GM19463 (cell line): Measurements from ENCODE around the gene MIEN1.
A peak's percentile ranks its signal among the peaks of the same experiment; 100 is the strongest.
"Not testable (repeated sequence)": the region's sequence is repeated elsewhere in the genome, so short reads cannot be mapped to it uniquely, and the experiment has no call there.

Experiments
- ATAC-seq: cut with Tn5 transposase; IDR thresholded peaks from one replicate; pipeline ENCODE4 v1.9.1; 2021; ENCODE audit warnings: mild to moderate bottlenecking, moderate library complexity; ENCODE audit not compliant: unreplicated experiment

Gene MIEN1

DNA sequence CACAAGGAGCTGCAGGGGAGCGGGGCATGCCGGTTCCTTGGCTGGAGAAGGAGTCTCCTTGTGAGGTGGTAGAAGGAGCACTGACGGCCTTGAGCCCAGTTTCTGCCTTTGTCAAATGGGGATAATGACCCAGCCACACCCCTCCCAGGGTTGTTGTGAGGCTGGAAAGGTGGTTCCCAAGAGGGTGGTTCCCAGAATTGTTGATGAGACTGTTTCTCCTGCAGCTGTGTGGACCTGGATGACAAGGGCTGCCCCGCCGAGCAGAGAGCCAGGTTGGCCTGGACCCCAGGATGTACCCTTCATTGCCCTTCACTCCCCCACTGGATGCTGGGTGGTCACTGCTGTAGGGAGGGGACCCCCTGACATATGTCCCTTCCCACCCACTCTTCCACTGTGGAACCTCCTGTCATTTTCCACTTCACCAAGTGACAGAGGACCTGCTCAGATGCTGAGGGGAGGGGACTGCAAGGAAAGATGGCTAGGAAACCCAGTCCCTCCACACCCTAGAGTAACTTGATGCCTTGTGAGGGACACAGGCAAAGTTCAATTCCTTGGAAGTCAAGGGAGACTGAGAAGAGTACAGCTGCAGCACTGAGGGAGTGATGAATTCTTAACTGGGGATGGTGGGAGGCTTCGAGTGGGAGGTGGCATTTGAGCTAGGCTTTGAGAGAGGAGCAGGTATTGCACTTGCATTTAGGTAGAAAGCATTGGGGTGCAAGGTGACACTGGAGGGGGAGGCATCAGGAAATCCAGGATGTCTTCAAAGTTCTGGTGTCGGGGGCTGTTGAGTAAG is 10.6 kb downstream of the MIEN1 start:
- ATAC-seq = no peak

DNA sequence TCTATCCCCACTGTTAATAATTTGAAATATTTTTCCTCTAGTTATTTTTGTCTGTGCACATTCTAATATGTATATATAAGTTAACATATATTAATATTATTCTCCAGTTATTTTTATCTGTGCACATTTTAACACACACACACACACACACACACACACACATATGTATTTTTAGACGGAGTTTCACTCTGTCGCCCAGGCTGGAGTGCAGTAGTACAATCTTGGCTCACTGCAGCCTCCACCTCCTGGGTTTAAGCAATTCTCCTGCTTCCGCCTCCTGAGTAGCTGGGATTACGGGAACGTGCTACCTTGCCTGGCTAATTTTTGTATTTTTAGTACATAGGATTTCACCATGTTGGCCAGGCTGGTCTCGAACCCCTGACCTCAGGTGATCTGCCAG is 12.7 kb downstream of the MIEN1 start:
- ATAC-seq = no peak

DNA sequence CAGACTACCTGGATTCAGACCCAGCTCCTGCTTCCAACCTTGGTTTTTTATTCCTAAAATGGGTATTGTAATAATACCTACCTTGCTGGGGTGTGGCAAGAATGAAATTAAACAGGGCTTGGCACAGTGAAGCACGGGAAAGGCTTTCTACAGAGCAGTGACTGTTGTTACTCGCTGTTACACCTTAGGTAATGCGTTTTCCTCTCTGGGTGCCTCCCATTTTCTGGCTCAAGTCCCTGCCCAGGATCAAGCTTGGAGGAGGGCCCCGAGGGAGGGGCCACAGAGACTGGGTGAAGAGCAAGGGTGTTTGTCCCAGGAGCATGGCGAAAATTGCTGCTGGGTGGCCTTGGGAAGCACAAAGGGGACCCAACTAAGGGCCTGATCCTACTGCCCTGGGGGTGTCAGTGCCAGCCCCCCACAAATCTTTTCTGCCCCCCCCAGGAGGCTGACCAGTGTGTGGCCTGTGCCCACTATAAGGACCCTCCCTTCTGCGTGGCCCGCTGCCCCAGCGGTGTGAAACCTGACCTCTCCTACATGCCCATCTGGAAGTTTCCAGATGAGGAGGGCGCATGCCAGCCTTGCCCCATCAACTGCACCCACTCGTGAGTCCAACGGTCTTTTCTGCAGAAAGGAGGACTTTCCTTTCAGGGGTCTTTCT is 13.3 kb downstream of the MIEN1 start:
- no peak for ATAC-seq

DNA sequence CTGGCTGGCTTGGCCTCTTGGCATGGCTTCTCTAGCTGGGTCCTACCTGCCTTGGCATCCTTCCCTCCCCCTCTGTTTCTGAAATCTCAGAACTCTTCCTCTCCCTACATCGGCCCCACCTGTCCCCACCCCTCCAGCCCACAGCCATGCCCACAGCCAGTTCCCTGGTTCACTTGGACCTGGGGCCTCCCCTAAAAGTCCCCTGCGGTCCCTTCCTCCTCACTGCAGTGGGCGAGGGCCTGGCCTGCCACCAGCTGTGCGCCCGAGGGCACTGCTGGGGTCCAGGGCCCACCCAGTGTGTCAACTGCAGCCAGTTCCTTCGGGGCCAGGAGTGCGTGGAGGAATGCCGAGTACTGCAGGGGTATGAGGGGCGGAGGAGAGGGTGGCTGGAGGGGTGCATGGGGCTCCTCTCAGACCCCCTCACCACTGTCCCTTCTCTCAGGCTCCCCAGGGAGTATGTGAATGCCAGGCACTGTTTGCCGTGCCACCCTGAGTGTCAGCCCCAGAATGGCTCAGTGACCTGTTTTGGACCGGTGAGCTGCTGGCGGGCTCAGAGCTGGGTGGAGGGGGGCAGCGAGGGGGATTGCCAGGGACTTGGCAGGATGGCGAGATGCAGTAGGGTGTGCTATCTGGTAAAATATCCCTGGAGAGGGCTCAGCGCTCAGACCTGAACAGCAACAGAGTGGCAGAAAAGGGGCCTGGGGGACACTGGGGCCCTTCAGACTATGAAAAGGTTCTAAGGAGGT is 14.1 kb downstream of the MIEN1 start:
- no peak for ATAC-seq

DNA sequence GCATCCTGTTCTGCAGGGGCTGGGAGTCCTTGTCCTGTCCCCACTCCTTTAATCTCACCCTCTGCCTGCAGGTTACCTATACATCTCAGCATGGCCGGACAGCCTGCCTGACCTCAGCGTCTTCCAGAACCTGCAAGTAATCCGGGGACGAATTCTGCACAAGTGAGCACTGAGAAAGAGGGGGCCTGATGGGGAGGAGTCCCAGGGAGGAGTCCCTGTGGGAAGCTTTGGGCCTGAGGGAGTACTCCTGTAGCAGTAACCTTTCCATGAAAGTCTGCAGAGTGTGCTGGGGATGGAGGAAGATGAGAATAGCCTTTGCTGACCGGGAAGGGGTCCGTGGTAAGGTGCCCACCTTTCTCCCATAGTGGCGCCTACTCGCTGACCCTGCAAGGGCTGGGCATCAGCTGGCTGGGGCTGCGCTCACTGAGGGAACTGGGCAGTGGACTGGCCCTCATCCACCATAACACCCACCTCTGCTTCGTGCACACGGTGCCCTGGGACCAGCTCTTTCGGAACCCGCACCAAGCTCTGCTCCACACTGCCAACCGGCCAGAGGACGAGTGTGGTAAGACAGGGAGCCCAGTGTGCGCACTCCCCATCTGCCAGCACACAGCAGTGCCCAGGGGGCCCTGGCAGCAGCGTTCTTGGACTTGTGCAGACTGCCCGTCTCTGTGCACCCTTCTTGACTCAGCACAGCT is 14.8 kb downstream of the MIEN1 start:
- no peak for ATAC-seq

DNA sequence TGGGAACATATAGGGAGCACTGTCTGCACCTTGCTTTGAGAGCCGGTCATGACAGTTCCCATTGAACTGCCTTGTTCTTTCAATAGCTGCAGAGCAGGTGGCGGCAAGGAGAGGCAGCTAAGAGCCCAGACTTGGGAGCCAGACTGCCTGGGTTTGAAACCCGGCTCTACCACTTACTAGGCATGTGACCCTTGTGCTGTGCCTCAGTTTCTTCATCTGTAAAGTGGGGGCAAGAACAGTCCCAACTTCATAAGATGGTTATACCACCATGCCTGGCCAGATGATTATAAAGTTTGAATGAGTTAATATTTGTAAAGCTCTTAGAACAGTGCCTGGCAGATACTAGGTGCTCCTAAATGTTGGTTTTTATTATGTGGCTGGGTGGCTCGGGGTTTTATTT is 16.1 kb downstream of the MIEN1 start:
- ATAC-seq = no peak

DNA sequence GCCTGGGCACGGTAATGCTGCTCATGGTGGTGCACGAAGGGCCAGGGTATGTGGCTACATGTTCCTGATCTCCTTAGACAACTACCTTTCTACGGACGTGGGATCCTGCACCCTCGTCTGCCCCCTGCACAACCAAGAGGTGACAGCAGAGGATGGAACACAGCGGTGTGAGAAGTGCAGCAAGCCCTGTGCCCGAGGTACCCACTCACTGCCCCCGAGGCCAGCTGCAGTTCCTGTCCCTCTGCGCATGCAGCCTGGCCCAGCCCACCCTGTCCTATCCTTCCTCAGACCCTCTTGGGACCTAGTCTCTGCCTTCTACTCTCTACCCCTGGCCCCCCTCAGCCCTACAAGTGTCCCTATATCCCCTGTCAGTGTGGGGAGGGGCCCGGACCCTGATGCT is 18.5 kb downstream of the MIEN1 start:
- ATAC-seq = no peak

DNA sequence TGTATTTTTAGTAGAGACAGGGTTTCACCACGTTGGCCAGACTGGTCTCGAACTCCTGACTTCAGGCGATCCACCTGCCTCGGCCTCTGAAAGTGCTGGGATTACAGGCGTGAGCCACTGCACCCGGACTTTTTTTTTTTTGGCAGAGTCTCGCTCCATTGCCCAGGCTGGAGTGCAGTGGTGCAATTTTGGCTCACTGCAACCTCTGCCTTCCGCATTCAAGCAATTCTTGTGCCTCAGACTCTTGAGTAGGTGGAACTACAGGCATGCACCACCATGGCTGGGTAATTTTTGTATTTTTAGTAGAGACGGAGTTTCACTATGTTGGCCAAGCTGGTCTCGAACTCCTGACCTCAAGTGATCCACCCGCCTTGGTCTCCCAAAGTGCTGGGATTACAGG is 19.3 kb downstream of the MIEN1 start:
- ATAC-seq = not testable (repeated sequence)

DNA sequence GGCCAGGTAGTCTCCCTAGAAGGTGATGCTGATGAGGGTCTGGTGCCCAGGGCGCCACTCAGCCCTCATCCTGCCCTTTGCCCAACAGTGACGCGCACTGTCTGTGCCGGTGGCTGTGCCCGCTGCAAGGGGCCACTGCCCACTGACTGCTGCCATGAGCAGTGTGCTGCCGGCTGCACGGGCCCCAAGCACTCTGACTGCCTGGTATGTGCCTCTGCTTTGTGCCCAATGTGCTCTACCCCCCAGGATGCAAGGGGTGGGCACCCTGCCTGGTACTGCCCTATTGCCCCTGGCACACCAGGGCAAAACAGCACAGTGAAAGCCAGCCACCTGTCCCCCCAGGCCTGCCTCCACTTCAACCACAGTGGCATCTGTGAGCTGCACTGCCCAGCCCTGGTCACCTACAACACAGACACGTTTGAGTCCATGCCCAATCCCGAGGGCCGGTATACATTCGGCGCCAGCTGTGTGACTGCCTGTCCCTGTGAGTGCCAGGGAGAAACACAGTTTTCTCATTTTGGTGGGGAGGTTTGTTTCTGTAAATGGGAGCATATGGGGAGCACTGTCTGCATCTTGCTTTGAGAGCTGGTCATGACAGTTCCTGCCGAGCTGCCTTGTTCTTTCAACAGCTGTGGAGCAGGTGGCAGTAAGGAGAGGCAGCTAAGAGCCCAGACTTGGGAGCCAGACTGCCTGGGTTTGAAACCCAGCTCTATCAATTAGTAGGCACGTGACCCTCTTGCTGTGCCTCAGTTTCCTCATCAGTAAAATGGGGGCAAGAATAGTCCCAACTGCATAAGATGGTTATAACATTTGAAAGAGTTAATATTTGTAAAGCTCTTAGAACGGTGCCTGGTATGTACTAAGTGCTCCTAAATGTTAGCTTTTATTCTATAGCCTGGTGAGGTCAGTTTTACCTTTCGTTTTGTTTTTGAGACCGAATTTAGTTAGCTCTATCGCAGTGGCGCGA is 20.1 kb downstream of the MIEN1 start:
- no peak for ATAC-seq

DNA sequence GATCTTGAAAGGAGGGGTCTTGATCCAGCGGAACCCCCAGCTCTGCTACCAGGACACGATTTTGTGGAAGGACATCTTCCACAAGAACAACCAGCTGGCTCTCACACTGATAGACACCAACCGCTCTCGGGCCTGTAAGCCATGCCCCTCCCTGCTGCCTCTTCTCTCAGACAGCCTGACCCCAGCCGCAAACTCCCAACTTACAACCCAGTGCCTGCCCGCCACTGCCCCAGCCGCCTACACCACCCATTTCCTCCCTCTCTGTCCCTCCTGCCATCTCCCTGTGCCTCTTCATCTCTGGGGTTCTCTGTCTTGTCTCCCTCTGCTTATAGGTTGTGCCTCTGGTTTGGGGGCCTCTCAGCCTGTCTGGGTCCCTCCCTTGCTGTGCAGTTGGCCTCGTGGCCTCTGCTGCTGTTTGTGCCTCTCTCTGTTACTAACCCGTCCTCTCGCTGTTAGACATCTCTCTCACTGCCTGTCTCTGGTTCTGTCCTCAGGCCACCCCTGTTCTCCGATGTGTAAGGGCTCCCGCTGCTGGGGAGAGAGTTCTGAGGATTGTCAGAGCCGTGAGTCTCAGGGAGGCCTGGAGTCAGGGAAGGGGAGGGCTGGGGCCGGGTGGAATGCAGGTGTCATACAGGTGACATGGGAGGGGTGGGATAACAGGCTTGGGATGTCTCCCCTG is 20.9 kb downstream of the MIEN1 start:
- ATAC-seq = no peak

DNA sequence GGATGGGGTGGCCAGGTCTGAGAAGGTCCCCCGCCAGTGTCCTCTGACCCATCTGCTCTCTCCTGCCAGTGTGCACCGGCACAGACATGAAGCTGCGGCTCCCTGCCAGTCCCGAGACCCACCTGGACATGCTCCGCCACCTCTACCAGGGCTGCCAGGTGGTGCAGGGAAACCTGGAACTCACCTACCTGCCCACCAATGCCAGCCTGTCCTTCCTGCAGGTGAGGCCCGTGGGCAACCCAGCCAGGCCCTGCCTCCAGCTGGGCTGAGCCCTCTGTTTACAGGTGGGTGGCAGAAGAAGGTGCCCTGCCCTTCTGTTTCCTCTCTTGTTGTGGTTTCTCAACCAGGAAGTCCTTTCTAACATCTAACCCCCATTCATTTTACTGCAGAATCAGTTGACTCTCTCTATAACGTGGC is 23.4 kb downstream of the MIEN1 start:
- ATAC-seq = no peak

DNA sequence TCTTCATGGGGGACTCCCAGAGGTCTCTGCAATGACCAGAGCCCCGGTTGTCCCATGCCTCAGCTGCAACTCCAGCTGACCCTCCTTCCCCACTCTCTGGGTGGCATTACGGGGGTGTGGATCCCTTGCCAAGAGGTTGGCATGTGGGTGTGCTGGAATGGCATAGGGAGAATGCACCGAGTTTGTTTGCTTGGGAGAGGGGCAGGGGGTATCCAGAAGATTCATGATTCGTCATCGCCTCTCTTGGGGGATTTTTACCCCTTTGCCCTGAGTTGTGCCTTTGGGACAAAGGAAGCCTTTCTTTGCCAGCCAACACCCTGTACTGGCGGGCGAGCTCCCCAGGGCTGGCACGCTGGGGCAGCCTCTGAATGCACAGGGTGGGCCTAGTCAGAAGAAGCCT is 23.9 kb downstream of the MIEN1 start:
- ATAC-seq = no peak

DNA sequence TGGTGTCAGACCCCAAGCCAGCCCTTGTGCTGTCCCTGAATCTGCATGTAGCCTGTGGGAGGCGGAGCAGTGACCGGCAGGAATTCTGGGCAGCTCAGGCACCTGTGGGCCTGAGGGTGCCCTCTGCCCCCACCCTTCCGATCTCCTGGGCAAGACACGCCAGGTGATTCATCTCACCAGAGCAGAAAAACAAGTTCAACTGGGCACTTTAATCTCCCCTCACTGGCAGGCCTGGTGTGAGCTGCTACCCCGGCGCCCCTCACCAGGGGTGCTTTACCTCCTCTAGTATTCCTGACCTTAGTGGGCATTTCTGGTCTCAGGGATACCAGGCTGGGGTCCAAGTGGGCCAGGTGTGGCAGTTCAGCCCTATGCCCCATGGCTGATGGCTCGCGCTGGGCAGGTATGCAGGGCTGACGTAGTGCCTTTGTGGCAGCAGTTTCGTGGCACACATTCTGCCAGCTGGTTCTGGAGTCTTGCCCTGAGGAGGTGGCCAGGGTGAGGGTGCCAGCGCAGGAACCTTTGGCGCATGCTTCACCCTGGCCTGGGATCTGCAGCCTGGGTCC is 24.5 kb downstream of the MIEN1 start:
- no peak for ATAC-seq

DNA sequence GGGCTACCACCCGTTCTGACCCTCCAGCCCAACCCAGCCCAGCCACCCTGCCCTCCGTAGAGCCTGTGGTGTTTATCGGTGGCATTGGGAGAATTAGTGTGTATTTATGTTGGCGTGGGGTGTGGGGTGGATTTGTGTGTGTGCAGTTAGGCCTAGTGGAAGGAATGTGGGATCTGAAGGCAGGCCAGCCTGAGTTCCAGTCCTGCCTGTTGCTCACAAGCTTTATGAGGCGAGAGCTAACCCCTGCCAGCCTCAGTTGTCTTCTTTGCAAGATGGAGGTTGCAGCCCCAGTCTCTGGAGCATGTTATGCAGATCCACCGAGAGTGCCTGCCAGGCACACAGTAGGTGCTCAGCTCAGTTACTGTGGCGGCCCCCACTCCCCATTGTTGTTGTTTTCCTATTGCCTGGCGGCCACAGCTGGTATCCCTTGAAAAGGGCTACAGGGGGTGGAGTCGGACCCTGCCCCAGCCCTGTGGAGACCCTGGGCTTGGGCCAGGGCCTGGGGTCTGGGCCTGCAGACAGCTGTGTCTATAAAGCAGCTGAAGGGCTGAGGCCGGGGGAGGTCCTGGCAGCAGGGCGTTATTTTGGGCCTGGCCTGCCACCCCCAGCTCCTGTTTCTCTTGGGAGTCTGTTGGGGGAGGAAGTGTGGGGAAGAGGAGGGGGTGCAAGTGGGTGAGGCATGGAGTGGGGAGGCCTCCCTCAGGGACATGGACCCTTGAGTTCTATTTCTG is 25.3 kb downstream of the MIEN1 start:
- ATAC-seq = no peak

DNA sequence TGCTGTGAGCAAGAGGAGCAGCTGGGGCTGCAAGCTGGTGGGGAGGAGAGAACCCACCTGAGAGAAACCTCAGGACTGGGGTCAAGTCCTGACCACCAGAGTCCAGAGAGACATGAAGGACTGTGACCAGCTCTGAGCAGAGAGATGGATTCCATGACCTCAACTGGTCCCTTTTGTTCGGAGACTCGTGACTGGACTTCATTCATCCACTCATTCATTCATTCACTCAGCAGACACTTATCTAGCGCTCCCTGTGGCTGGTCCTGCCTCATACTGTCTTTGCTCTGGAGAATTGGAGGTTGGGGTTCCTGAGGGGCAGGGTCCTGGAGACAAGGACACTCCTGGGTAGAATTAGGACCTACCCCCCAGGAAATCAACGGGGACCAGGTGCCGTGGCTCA is 26.4 kb downstream of the MIEN1 start:
- ATAC-seq = no peak

DNA sequence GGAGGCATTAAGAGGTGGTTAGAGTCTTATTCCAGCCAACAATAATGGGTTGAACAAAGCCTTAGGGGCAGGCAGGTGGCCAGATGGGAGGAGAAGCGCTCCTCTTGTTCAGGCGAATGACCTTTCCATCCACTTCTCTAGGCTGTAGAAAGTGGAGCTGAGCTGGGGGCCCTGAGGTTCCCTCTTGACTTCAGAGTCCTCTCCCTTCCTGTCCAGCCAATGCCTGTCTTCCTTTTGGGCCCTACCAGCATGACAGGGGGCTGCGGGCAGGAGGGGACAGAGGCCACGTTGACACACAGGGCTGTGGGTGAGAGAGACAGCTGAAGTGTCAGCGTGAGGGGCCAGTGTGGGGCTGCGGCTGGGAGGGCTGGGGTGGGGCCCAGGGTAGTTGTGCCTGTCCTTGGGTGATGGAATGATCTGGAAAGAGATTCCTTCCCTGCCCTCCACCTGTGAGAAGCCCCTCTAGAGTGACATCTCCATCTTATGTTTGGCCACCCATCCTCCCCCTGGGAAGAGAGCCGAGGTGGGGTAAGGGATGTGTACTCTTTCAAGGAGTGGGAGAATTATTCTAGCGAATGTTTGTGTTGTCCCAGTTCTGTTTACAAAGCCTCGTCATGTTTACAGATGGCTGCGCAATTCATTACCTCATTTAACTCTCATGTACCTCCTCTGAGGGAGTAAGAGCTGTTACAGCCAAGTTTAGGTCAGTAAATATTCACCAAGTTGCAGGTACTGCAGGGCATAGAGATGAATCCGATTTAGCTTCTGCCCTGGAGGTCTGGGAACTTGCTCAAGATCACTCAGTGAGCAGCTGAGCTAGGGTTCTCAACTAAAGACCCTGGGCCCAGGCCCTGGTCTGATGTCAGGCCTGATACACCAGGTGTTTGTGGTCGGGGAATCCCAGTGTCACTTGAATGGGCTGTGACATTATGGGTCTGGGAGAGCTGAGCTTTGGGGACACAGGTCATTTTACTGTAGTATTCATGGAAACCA is 27.1 kb downstream of the MIEN1 start:
- peak; percentile 84 for ATAC-seq

DNA sequence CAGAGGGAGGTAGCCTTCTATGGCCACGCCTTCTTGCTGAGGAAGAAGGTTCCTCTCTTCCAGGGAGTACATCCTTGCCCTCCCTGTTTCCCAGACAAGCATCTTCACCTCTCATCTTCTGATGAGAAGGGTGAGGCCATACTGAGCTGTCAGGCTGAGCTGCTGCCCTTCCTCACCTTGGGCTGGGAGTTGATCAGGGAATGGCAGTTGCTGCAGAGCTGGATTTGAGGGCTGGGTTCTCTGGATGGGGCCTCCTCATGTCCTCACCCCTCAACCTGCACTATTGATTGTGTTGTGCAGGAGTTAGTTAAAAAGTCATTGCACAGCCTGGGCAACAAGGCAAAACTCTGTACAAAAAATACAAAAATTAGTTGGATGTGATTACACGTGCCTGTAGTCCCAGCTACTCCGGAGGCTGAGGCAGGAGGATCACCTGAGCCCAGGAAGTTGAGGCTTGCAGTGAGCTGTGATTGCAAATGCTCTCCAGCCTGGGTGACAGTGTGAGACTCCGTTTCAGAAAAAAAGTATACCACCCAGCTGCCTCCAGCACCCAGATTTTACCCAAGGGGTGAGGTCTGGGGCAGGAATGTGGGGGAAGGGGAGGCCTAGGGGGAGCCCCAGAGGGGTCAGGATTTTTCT is 28.4 kb downstream of the MIEN1 start:
- ATAC-seq = no peak
